ENCODE data around the gene TCF4. TPM values are rescaled to one million over a fixed set of nuclear protein-coding genes. Genes with fewer than 3 reads are reported as not detected.

The TCF4 gene
- total RNA-seq, 1 experiment from 2014 or later, result 0.42 TPM

- Histone ChIP-seq H4K20me1 (ENCODE audit: insufficient read depth) (no peaks in the 10 kb centered on the region), H3K9me2 (ENCODE audit: insufficient read depth) (no peaks in the 10 kb centered on the region), H3K9me3 (ENCODE audit: control insufficient read depth in 1 of 2, insufficient read depth in 1 of 2, low read depth in 1 of 2, low read length in 2 of 2) (peaks cover 3 to 8% of the 10 kb centered on the region in 2 experiments; a peak in 2 of 4 replicates), H3K79me2 (ENCODE audit: insufficient read depth, low read length) (no peaks in the 10 kb centered on the region), H3K4me1 (ENCODE audit: control insufficient read depth in 1 of 2, insufficient read depth in 2 of 2, low read length in 2 of 2) (no peaks in the 10 kb centered on the region), H3K9ac (ENCODE audit: low read length) (no peak overlapping the region), H3K27ac (ENCODE audit: low read depth, low read length) (no peak overlapping the region), H2AFZ (ENCODE audit: low read depth, low read length, poor library complexity, severe bottlenecking) (no peak overlapping the region), H3K4me3 (replicated peaks in 1 of 2; ENCODE audit: low read depth in 1 of 2, low read length in 2 of 2) (no peak overlapping the region), H3K36me3 (ENCODE audit: control insufficient read depth in 1 of 2, insufficient read depth in 2 of 2, low read length in 2 of 2) (no peaks in the 10 kb centered on the region), H3K4me2 (ENCODE audit: low read length) (no peak overlapping the region), H3K27me3 (ENCODE audit: insufficient read depth, low read length) (no peaks in the 10 kb centered on the region)
- POLR2A ChIA-PET, result no interaction called here
- BruUV-seq (replicated peaks), result no TSS peak
- intact Hi-C loops (cut with micrococcal nuclease), result no loop called here
- no peak for TF ChIP-seq SRF (IDR thresholded peaks at IDR 0.05; ENCODE audit: low read depth)
- TF ChIP-seq JUND (IDR thresholded peaks at IDR 0.05), result no peak
- TF ChIP-seq YY1 (IDR thresholded peaks at IDR 0.05; ENCODE audit: extremely low read depth, insufficient replicate concordance, low read depth, low read length), result no peak
- TF ChIP-seq ELF1 (IDR thresholded peaks at IDR 0.05; ENCODE audit: borderline replicate concordance, low read depth), result no peak
- ATAC-seq (no peak), DNase-seq (ENCODE audit: low read depth, low spot score) (no peak)
- CTCF ChIA-PET, result no interaction called here
- RAD21 ChIA-PET (ENCODE audit: low non-redundant PET in 1 of 2, low total read pairs in 2 of 2, uncharacterized antibody in 2 of 2, unreplicated experiment in 2 of 2), result no interaction called here
Measured at GRCh38 chr18:55442561-55442960, 145.4 kb downstream of the TCF4 start.

GRCh38 chr18:55440988-55441387 is 147.0 kb downstream of the TCF4 start:
- H3K4me3 ChIP-seq (replicated peaks in 1 of 2; ENCODE audit: low read depth in 1 of 2, low read length in 2 of 2), result no peak overlapping the region
- POLR2A ChIA-PET, result no interaction called here
- H3K36me3 ChIP-seq (ENCODE audit: control insufficient read depth in 1 of 2, insufficient read depth in 2 of 2, low read length in 2 of 2), result no peaks in the 10 kb centered on the region
- no peak overlapping the region for H3K4me2 ChIP-seq (ENCODE audit: low read length)
- TF ChIP-seq CTCF (IDR thresholded peaks at IDR 0.05 in 2 of 3, conservative IDR thresholded peaks at IDR 0.05 in 1 of 3; ENCODE audit: borderline replicate concordance in 1 of 3, insufficient read depth in 1 of 3, low read depth in 2 of 3, low read length in 2 of 3) (no peak), CBX3 (IDR thresholded peaks at IDR 0.05; ENCODE audit: low read depth) (no peak), ZNF274 (IDR thresholded peaks at IDR 0.05; ENCODE audit: low read depth, low read length) (no peak), TCF7L2 (IDR thresholded peaks at IDR 0.05; ENCODE audit: borderline replicate concordance, extremely low read depth, insufficient read depth, insufficient read length) (no peak), YY1 (IDR thresholded peaks at IDR 0.05; ENCODE audit: extremely low read depth, insufficient replicate concordance, low read depth, low read length) (no peak), JUND (IDR thresholded peaks at IDR 0.05) (no peak), ELF1 (IDR thresholded peaks at IDR 0.05; ENCODE audit: borderline replicate concordance, low read depth) (no peak), POLR2AphosphoS5 (IDR thresholded peaks at IDR 0.05; ENCODE audit: low read depth, low read length) (no peak), POLR2A (IDR thresholded peaks at IDR 0.05; ENCODE audit: borderline replicate concordance, extremely low read depth, insufficient read depth, insufficient read length) (no peak), REST (IDR thresholded peaks at IDR 0.05; ENCODE audit: low read depth) (no peak), EGR1 (IDR thresholded peaks at IDR 0.05; ENCODE audit: low read depth) (no peak)
- no peak overlapping the region for H3K27ac ChIP-seq (ENCODE audit: low read depth, low read length)
- H3K9ac ChIP-seq (ENCODE audit: low read length), result no peak overlapping the region
- RAD21 ChIA-PET (ENCODE audit: low non-redundant PET in 1 of 2, low total read pairs in 2 of 2, uncharacterized antibody in 2 of 2, unreplicated experiment in 2 of 2), result no interaction called here
- CTCF ChIA-PET, result no interaction called here
- no peaks in the 10 kb centered on the region for H3K27me3 ChIP-seq (ENCODE audit: insufficient read depth, low read length)
- no peaks in the 10 kb centered on the region for H3K4me1 ChIP-seq (ENCODE audit: control insufficient read depth in 1 of 2, insufficient read depth in 2 of 2, low read length in 2 of 2)
- no peaks in the 10 kb centered on the region for H3K79me2 ChIP-seq (ENCODE audit: insufficient read depth, low read length)
- no TSS peak for BruUV-seq (replicated peaks)
- H3K9me2 ChIP-seq (ENCODE audit: insufficient read depth), result no peaks in the 10 kb centered on the region
- H3K9me3 ChIP-seq (ENCODE audit: control insufficient read depth in 1 of 2, insufficient read depth in 1 of 2, low read depth in 1 of 2, low read length in 2 of 2), result peaks cover 3 to 8% of the 10 kb centered on the region in 2 experiments; a peak in 2 of 4 replicates
- H4K20me1 ChIP-seq (ENCODE audit: insufficient read depth), result no peaks in the 10 kb centered on the region
- no peak overlapping the region for H2AFZ ChIP-seq (ENCODE audit: low read depth, low read length, poor library complexity, severe bottlenecking)
- no peak for DNase-seq (ENCODE audit: low read depth, low spot score)
- no peak for ATAC-seq
- intact Hi-C loops (cut with micrococcal nuclease), result no loop called here
